NOMO-1 treated with dmso at 0.1 percent for 144 hours (cell line): Measurements from ENCODE around the gene GRIP1.

Experiments used
- DNase-seq: peaks from one replicate; lab custom pipeline; 2025; ENCODE audit not compliant: unreplicated experiment; lab: John Stamatoyannopoulos, UW

Gene GRIP1

DNA sequence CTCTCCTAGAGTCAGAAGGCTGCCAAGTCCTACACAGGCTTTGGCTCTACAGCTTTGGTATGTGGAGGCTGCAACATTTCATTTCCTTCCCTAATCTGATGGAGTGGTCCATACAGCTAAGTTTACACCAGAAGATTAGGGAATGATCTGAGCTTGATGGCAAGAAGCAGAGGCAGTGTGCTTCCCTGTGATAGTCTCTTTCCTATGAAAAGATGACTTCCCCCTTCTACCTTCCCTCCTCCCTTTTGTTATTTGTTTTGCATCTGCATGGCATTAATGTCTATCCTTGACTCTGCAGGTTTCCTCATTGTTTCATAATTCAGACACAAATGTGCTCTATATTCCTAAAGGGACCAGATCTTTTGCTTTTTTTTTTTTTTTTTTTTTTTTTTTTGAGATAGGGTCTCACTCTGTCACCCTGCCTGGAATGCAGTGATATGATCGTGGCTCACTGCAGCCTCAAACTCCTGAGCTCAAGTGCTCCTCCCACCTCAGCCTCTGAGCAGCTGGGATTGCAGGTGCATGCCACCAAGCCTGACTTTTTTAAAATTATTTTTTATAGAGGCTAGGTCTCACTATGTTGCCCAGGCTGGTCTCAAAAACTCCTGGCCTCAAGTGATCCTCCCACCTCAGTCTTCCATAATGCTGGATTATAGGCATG lies 76.3 kb downstream of the GRIP1 start:
- DNase-seq, result no peak

DNA sequence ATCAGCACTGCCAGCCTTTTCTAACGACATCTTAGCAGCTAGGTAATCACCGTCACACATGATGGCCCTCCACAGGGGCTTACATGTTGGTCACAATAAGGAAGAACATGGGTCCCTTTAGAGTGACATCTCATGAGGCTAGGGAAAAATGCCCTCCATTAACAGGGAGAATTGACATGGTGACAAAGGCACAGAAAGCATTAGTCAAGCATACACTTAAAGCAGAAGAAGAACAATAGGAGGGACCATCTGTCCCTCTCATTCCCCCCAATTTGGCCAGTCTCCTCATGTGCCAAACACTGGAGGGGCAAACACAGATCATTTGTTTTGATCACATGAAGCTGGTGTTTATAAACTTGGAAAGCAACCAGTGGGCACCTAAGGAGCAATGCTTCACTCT lies 78.0 kb downstream of the GRIP1 start:
- no peak for DNase-seq

- DNase-seq, result no peak
Observed at GRCh38 chr12:66599816-66600215, 79.1 kb downstream of the GRIP1 start.

DNA sequence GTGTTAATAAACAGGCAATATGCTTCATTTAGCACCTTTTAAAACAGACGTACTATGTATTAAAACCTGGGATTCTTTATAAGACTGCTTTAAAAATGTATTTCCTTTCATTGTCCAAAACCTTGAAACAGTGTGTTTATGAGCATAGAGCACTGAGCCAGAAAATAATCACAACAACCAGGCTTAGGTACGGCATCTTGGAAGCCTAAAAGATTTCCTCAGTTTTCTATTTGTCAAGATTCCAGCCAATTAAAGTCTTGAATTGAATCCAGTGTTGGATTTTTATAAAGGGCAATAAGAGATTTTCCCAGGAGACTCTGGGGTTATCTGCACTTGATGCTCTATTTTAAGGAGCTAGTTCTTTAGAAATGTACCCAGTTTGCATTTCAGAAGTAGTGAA lies 80.3 kb downstream of the GRIP1 start:
- no peak for DNase-seq

DNA sequence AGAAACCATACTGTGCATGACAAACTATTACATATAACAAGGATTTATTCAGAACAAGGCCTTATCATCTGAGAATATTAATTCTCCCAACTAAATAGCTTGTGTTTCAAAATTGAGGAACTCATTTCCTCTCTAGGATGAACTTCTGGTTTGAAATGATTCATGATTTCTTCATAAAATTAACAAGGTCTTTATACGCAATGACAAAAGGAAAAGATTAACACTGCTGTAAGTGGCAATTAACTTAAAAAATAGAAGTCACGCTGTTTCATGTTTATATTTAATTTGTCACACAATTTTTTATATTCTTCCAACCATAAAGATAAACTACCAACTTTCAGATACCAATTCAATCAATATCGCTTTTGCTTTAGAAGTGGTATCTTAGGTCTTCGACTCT lies 80.8 kb downstream of the GRIP1 start:
- no peak for DNase-seq

DNA sequence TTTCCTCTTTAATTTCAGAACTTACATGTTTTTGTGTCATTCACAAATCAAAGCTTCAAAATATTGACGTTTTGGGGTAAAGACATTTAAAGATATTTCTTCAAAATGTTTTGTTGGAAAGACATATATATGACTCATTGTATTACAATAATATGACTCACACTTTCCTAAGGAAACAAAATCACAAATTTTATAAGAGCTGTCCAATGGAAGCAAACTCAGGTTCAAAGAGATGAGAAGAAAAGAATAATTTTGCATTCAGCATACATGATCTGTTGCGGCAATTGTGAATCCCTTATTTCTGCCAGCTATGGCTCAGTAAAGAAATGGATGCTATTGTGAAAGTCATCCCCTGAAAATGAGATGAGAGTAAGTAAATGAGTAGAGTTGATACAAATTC lies 82.7 kb downstream of the GRIP1 start:
- DNase-seq, result no peak

DNA sequence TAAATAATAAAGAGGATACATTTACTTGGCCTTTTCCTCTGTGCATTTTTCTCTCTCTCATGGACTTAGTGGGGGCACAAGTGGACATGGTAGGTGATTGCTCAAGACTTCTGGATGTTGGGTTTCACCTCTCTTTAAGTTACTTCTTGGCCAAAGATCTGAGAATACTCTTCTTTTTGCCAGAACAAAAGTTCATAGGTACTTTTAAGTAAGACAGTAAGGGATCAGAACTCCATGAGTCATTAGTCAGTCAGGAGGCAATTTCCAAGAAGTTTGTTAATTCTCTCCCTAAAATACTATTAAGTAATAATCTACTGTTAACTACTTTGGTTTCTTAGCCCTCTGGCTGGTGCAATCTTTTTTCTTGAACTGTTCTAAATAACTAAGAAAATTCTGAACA lies 84.2 kb downstream of the GRIP1 start:
- DNase-seq, result no peak

- no peak for DNase-seq
Observed at GRCh38 chr12:66590275-66590985, 88.4 kb downstream of the GRIP1 start.

DNA sequence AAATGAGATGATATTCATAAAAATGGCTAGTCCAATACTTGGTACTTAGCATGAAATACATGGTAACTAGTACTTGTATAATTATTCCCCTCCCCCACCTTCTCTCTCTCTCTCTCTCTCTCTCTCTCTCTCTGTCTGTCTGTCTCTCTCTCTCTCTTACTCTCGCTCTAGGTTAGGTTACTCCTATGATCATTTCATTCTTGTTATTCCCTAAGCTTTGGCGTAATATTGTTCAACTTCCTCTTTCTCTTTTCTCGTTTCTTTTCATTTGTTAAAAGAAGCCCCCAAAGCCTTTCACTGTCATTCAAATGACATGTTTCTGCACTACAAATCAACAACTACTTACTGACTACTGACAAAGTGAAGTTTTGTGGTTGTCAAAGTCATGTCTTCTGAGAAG lies 89.8 kb downstream of the GRIP1 start:
- no peak for DNase-seq

- DNase-seq, result no peak
Observed at GRCh38 chr12:66587912-66588311, 91.0 kb downstream of the GRIP1 start.

GRCh38 chr12:66584673-66585072 lies 94.2 kb downstream of the GRIP1 start:
- no peak for DNase-seq

GRCh38 chr12:66573605-66574004 lies 105.3 kb downstream of the GRIP1 start:
- no peak for DNase-seq

DNA sequence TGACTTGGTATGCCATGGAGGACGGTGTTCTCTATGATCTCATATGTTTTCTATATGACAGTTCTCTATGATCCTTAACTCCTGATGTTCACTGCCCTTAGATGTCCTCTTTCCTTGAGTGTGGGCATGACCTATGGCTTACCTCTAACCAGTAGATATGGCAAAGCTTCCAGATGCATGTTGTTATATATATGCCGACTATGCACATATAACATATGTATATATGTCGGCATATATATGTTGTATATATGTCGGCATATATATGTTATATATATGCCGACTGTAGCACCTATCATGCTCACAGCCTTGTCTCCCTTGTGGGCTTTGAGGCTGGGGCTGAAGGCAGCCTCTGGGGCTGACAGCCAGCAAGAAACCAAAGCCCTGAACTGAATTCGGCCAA lies 106.0 kb downstream of the GRIP1 start:
- no peak for DNase-seq

DNA sequence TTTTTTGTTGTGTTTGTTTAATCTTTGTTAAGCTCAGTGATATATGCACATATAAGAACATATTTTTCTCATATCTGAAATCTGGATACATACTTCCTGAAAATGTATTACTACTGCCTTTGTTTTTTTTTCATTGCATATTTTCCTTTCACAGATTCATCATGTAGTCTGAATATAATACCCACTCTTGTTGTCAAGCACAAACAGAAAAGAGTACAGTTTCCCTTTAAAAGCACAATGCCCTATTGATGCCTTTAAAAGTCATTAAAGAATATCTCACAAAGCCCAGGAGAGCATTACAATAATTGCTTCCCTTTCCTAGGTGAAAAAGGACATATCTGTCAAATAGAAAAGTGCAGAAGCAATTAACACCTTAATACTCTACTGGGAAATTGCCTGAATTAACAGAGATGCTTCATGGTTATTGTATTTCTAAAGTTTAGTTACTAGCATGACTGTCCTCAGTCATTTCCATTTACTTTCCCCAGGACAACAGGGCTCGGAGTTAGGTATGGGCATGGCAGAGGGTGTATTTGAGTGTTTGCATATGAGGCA lies 107.4 kb downstream of the GRIP1 start:
- DNase-seq, result no peak

DNA sequence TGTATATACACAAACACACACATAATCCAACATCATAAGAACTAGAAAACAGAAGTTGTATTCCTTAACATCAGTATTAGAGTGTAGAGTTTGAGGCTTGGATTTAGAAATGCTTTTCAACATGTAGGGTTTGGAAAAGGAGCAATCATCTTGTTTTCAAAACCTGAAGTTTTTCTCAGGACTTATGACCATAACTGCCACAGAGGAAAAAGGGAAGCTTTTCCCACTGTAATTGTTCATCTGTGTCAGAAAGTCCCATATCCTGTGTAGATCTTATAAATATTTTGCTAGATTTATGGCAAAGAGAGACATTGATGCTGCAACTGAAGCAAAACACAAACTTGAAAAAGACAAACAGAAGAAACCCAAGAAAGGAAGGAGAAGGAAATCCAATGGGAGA lies 115.7 kb downstream of the GRIP1 start:
- DNase-seq, result no peak

GRCh38 chr12:66555113-66555512 lies 123.8 kb downstream of the GRIP1 start:
- DNase-seq, result no peak

GRCh38 chr12:66552716-66553115 lies 126.2 kb downstream of the GRIP1 start:
- DNase-seq, result no peak

- DNase-seq, result no peak
Observed at GRCh38 chr12:66550626-66551025, 128.2 kb downstream of the GRIP1 start.

GRCh38 chr12:66549050-66549389 lies 129.9 kb downstream of the GRIP1 start:
- DNase-seq, result no peak

DNA sequence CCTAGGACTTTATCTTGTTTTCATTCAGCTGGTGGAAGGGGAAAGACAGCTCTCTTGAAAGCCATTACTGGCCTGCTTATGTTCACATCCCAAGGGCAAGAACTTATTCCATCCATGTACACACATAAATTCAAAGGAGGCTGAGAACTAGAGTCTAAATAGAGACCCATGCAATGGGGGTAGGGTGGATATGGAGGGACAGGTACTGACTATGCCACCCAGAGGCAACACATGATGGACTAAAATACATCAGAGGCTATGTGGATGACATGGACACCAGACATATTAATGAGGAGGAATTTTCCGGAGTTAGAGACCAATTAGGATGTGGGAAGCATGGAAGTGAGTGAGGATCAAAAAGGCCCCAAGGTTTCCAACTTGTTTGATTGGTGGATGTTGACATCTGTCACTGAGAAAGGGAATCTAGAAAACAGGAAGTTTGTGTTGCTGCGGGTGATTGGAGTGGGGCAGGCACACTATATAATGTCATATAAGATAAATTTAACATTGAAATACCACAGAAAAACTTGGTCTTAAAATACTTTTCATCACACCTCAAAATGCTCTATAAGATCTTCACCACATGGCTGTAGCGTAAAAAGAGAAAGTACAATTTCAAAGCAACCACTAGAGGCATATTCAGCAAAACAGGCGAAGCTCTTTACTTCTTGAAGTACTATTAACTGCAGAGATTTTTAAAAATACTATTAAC lies 130.4 kb downstream of the GRIP1 start:
- DNase-seq, result no peak

- no peak for DNase-seq
Observed at GRCh38 chr12:66541426-66541825, 137.4 kb downstream of the GRIP1 start.

GRCh38 chr12:66539431-66539830 lies 139.4 kb downstream of the GRIP1 start:
- no peak for DNase-seq
